Measurements from ENCODE around the gene IQGAP3.

GRCh38 chr1:156488566-156489165, 83.7 kb downstream of the IQGAP3 start:
- TF ChIP-seq CTCF (IDR thresholded peaks at IDR 0.05) (no peak), POLR2AphosphoS5 (IDR thresholded peaks at IDR 0.05) (no peak), EP300 (IDR thresholded peaks at IDR 0.05) (no peak), POLR2A (IDR thresholded peaks at IDR 0.05) (no peak)
